ENCODE data around the gene KLB.
"Not testable (repeated sequence)": the region's sequence is repeated elsewhere in the genome, so short reads cannot be mapped to it uniquely, and the experiment has no call there.

KLB gene

DNA sequence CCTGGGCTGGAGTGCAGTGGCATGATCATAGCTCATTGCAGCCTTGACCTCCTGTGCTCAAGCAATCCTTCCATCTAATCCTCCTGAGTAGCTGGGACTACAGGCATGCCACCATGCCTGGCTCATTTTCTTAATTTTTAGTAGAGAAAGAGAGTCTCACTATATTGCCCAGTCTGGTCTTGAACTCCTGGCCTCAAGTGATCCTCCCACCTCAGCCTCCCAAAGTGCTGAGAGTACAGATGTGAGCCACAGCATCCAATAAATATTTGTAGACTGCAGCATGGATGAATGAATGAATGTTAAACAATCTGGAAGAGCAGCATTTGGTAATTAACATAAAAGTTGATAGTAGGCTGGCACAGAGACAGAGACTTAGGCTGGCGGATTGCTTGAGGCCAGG lies 20.0 kb downstream of the KLB start:
- no peak for DNase-seq (ENCODE audit: low spot score)

GRCh38 chr4:39427520-39428114 lies 20.9 kb downstream of the KLB start:
- DNase-seq (ENCODE audit: low spot score), result no peak

- DNase-seq (ENCODE audit: low spot score), result no peak
Observed at GRCh38 chr4:39429476-39430334, 23.0 kb downstream of the KLB start.

GRCh38 chr4:39433878-39434492 lies 27.3 kb downstream of the KLB start:
- no peak for DNase-seq (ENCODE audit: low spot score)

- no peak for DNase-seq (ENCODE audit: low spot score)
Observed at GRCh38 chr4:39435659-39436563, 29.2 kb downstream of the KLB start.

GRCh38 chr4:39441593-39441992 lies 34.9 kb downstream of the KLB start:
- DNase-seq (ENCODE audit: low spot score), result no peak

DNA sequence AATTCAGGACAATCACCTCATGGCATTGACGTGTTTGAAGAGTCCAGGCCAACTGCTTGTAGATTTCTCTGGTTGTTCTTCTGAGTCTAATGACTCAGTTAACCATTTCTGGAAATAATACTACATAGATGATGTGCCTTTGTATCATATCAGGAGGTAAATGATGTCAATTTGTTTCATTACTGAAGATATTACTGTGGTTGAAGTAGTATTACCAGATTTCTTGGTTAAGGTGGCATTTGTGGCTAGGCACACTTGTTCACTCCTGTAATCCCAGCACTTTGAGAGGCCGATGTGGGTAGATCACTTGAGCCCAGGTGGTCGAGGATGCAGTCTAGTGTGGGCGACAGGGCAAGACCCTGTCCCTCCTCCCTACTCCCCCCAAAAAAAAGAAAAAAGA lies 36.3 kb downstream of the KLB start:
- no peak for DNase-seq (ENCODE audit: low spot score)

GRCh38 chr4:39446483-39446841 lies 39.7 kb downstream of the KLB start:
- DNase-seq (ENCODE audit: low spot score), result no peak

DNA sequence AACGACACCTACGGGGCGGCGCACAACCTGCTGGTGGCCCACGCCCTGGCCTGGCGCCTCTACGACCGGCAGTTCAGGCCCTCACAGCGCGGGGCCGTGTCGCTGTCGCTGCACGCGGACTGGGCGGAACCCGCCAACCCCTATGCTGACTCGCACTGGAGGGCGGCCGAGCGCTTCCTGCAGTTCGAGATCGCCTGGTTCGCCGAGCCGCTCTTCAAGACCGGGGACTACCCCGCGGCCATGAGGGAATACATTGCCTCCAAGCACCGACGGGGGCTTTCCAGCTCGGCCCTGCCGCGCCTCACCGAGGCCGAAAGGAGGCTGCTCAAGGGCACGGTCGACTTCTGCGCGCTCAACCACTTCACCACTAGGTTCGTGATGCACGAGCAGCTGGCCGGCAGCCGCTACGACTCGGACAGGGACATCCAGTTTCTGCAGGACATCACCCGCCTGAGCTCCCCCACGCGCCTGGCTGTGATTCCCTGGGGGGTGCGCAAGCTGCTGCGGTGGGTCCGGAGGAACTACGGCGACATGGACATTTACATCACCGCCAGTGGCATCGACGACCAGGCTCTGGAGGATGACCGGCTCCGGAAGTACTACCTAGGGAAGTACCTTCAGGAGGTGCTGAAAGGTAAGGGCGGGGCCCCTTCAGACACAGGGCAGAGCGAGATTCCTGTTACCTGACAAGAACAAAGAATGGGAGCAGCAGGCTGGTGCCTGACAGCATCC lies 40.3 kb downstream of the KLB start:
- no peak for DNase-seq (ENCODE audit: low spot score)

DNA sequence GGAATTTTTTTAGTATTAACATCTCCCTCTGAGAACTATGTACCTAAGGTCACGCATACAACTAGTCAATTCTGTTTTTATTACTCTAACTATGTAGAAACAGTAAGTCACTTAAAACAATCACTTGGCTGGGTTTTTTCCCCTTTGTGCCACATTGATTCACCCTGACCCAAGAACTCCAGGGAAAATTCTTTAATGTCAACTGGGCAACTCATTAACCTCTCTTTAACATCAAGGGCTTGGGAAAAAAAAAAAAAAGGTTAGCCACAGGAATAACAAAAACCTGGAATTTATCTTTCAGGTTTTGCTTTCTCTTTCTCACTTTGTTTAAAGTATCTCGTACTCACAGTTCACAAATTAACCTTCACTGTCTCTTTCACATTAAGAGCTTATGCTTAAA lies 43.9 kb downstream of the KLB start:
- DNase-seq (ENCODE audit: low spot score), result no peak

- DNase-seq (ENCODE audit: low spot score), result no peak
Observed at GRCh38 chr4:39451423-39452023, 44.8 kb downstream of the KLB start.

DNA sequence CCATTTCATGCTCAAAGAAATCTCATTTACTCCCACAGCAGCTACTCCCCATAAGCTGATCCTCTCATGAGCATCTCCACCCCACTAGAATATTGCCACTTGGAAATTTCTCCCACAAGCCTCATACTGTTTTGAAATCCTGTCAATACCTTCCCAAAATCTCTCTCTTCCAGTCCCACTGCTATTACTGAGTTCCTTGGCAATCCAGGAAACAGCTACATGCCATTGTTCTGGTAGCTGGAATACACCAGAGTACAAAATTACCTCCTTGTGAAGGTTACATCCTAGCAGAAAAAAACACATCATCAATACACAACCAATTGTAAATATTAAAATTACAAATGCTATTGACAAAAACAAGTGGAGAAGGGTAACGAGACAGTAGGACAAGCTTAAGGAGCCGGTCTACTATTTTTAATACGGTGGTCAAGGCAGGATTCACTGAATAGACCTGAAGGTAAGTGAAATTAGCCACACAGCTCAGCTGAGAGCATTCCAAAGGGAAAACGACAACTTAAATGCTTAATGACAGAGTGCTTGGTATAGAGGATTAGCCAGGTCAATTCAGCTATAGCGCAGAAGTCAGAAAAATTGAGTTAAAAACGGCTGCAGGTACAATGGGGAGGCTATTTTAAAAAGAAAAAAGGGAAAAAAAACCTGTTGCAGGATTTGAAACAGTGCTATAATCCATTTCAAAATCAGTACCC lies 45.6 kb downstream of the KLB start:
- no peak for DNase-seq (ENCODE audit: low spot score)

DNA sequence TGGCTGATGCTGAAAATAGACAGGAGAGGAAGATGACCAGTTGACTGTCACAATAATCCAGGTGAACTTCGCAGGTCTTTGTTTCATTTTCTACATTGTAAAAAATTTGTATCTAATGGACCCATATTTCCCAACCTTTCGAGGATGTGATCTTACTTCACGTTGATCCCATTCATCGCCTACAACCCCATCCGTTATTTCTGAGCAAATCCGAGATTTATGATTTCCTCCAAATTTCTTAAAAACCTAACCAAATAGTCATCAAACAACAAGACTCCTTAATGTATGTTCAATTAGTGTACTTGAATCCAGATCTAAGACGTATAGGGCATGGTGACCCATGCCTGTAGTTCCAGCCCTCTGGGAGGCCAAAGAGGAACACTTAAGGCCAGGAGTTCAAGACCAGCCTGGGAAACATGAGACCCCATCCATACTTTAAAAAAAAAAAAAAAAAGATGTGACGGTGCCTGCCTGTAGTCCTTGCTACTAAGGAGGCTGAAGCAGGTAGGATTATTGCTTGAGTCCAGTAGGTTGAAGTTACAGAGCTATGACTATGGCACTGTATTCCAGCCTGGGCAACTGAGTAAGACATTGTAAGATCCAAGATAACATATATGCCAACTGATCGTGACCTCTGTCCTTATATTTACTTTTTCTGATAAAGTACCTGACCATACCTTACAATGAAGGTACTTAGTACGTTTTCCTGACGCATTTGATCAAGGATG lies 46.3 kb downstream of the KLB start:
- no peak for DNase-seq (ENCODE audit: low spot score)

DNA sequence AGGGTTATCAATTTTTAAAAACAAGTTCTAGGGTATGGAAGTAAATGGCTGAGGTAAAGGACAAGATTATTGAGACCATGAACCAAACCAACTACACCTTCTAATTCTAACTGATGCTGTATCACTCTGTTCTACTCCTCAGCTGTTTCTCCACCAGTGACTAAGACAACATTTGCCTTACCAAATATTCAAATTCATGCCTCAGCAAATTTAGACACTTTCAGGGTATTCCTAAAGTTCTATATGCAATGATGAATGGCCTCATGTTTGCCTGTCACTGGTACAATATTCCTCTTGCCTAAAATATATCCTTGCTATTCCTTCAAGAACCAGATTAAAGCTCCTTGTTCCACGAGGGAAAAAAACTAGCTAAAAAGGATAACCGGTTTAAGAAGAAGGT lies 47.0 kb downstream of the KLB start:
- DNase-seq (ENCODE audit: low spot score), result no peak

DNA sequence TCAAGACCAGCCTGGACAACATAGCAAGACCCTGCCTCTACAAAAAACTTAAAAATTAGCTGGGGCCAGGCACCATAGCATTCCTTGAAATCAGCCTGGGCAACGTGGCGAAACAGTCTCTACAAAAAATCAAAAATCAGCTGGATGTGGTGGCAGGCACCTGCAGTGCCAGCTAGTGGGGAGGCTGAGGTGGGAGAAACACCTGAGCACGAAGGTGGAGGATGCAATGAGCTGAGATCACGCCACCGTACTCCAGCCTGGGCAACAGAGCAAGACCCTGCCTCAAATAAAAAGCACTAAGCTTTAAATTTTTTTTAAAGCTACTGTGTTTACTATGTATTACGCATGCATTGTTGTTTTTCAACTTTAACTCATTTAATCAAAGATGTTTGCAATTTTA lies 48.8 kb downstream of the KLB start:
- no peak for DNase-seq (ENCODE audit: low spot score)

DNA sequence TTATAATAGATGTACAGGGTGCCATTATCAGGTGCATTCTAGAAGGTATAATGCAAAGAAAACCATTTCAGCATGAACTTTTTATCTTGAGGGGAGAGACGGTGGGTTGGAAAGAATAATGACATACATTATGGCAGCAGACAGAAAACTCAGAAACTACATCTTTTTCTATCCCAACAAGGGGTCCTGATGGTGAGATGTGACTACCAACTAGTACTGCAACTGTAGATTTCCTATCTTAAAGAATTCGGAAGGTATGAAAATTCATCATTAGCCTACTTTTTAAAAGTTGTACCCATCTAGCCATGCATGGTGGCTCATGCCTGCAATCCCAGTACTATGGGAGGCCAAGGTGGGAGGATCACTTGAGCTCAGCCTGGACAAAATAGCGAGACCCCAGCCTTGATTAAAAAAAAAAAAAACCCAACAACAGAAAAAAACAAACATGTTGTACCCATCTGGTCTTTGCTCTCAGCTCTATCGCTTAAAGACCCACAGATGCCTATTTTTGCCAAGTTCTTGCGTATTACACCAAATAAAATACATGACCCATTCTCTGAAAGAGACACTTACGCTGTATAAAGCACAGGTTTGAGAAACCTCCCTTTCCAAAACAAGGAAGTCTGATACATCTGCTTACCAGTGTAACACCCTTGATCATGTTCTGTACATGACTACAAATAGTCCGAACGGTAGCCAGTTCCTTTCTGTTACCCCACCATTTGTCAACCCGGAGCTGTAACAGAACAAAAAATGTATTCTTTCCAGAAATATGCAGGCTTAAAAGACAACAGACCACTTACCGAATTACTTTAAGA lies 50.4 kb downstream of the KLB start:
- no peak for DNase-seq (ENCODE audit: low spot score)

DNA sequence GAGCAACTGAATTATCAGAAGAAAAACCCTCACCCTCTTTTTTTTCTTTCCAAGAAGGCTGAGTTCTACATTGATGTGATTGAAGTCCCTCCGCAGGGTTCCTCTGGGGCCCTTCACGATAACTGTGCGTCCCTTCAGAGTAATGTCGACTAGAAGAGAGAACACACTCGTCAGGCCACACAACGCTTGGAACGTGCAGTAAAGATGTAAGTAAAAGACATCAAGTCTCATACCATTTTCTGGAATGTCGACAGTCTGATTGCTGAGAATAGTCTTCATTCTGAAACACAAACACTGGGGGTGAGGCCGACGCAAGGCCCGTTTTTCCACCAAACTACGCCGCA lies 51.4 kb downstream of the KLB start:
- DNase-seq (ENCODE audit: low spot score), result not testable (repeated sequence)

- DNase-seq (ENCODE audit: low spot score), result peak; percentile 84
Observed at GRCh38 chr4:39458505-39459300, 52.0 kb downstream of the KLB start, which contains the start of the genes LIAS and RPL9. Gene LIAS, plus strand, starts transcription at chr4:39459056. Its CDS starts 62 bp downstream, at chr4:39459118. Gene RPL9, minus strand, starts transcription at chr4:39458922. Its CDS starts 483 bp downstream, at chr4:39458439.
